ENCODE results near the gene ATG4D. TPM values are rescaled to one million over a fixed set of nuclear protein-coding genes. Genes with fewer than 3 reads are reported as not detected.
A peak's percentile ranks its signal among the peaks of the same experiment; 100 is the strongest.
"Not testable (repeated sequence)": the region's sequence is repeated elsewhere in the genome, so short reads cannot be mapped to it uniquely, and the experiment has no call there.

The ATG4D gene
- total RNA-seq, 4 donors from 2014 or later: 58.5 to 106 (median 71.4) TPM

GRCh38 chr19:10568826-10569651 lies 25.3 kb downstream of the ATG4D start, which contains the start of gene CDKN2D:
CDKN2D (minus strand) TSS chr19:10568979; CDS start chr19:10568653, 326 bp downstream.
- DNase-seq (ENCODE audit: low spot score in 2 of 2): peak; percentile 100
- peak within 1 kb of the TSS; percentile 51 for H3K4me3 ChIP-seq (ENCODE audit: low read depth, poor library complexity, severe bottlenecking)
- 0 to 1% methylated on average over 52 to 67 of the region's 71 CpGs for WGBS, 2 donors
- TF ChIP-seq CTCF (IDR thresholded peaks at IDR 0.05): no peak
- TF ChIP-seq POLR2A (IDR thresholded peaks at IDR 0.05): no peak
- intact Hi-C loops (cut with DNase I; ENCODE audit: low total_unique reads): no loop called here

- H3K4me3 ChIP-seq (ENCODE audit: low read depth, poor library complexity, severe bottlenecking); intact Hi-C loops (cut with DNase I; ENCODE audit: low total_unique reads); DNase-seq (ENCODE audit: low spot score in 2 of 2): not testable (repeated sequence)
- WGBS, 2 donors: 82 to 87% methylated on average over 6 of the region's 6 CpGs
These were observed 30.1 kb downstream of the ATG4D start for GRCh38 chr19:10573793-10574192.

GRCh38 chr19:10574462-10574861 lies 30.8 kb downstream of the ATG4D start:
- DNase-seq (ENCODE audit: low spot score in 2 of 2): no peak
- no peak overlapping the region for H3K4me3 ChIP-seq (ENCODE audit: low read depth, poor library complexity, severe bottlenecking)
- intact Hi-C loops (cut with DNase I; ENCODE audit: low total_unique reads): no loop called here
- TF ChIP-seq POLR2A (IDR thresholded peaks at IDR 0.05): no peak
- TF ChIP-seq CTCF (IDR thresholded peaks at IDR 0.05): no peak
- 85 to 86% methylated on average over 8 of the region's 8 CpGs for WGBS, 2 donors

GRCh38 chr19:10575011-10575716 lies 31.5 kb downstream of the ATG4D start:
- DNase-seq (ENCODE audit: low spot score in 2 of 2): no peak
- intact Hi-C loops (cut with DNase I; ENCODE audit: low total_unique reads): no loop called here
- 82 to 87% methylated on average over 6 of the region's 6 CpGs for WGBS, 2 donors
- TF ChIP-seq CTCF (IDR thresholded peaks at IDR 0.05): no peak
- no peak for TF ChIP-seq POLR2A (IDR thresholded peaks at IDR 0.05)
- H3K4me3 ChIP-seq (ENCODE audit: low read depth, poor library complexity, severe bottlenecking): no peak overlapping the region

GRCh38 chr19:10577951-10578350 lies 34.2 kb downstream of the ATG4D start:
- no peak for DNase-seq (ENCODE audit: low spot score in 2 of 2)
- H3K4me3 ChIP-seq (ENCODE audit: low read depth, poor library complexity, severe bottlenecking): no peak overlapping the region
- 95% methylated on average over 6 of the region's 6 CpGs for WGBS, 2 donors
- TF ChIP-seq POLR2A (IDR thresholded peaks at IDR 0.05) (no peak), CTCF (IDR thresholded peaks at IDR 0.05) (no peak)
- intact Hi-C loops (cut with DNase I; ENCODE audit: low total_unique reads): no loop called here

GRCh38 chr19:10580979-10581631 lies 37.4 kb downstream of the ATG4D start:
- 25% methylated on average over 31 of the region's 31 CpGs for WGBS, 2 donors
- TF ChIP-seq CTCF (IDR thresholded peaks at IDR 0.05) (peak in 2 of 3 donors; percentile 90 to 98), POLR2A (IDR thresholded peaks at IDR 0.05) (no peak)
- H3K4me3 ChIP-seq (ENCODE audit: low read depth, poor library complexity, severe bottlenecking): no peak overlapping the region
- DNase-seq (ENCODE audit: low spot score in 2 of 2): peak; percentile 89 to 97
- intact Hi-C loops (cut with DNase I; ENCODE audit: low total_unique reads): loop anchor here (5.0 kb wide), 1 partner anchor 116 kb away; no protein-coding TSS in a partner anchor
